GM18868 (cell line): ENCODE results near the gene IL17RB.
A peak's percentile ranks its signal among the peaks of the same experiment; 100 is the strongest.

ENCODE experiments used
- ATAC-seq: cut with Tn5 transposase; IDR thresholded peaks from one replicate; pipeline ENCODE4 v1.9.1; 2021; ENCODE audit warnings: mild to moderate bottlenecking, moderate library complexity; ENCODE audit not compliant: unreplicated experiment

IL17RB gene

DNA sequence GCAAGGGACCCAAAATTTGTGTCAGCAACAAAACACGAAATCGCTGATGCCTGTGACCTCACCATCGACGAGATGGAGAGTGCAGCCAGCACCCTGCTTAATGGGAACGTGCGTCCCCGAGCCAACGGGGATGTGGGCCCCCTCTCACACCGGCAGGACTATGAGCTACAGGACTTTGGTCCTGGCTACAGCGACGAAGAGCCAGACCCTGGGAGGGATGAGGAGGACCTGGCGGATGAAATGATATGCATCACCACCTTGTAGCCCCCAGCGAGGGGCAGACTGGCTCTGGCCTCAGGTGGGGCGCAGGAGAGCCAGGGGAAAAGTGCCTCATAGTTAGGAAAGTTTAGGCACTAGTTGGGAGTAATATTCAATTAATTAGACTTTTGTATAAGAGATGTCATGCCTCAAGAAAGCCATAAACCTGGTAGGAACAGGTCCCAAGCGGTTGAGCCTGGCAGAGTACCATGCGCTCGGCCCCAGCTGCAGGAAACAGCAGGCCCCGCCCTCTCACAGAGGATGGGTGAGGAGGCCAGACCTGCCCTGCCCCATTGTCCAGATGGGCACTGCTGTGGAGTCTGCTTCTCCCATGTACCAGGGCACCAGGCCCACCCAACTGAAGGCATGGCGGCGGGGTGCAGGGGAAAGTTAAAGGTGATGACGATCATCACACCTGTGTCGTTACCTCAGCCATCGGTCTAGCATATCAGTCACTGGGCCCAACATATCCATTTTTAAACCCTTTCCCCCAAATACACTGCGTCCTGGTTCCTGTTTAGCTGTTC lies 35.0 kb upstream of the IL17RB start:
- ATAC-seq, result no peak

DNA sequence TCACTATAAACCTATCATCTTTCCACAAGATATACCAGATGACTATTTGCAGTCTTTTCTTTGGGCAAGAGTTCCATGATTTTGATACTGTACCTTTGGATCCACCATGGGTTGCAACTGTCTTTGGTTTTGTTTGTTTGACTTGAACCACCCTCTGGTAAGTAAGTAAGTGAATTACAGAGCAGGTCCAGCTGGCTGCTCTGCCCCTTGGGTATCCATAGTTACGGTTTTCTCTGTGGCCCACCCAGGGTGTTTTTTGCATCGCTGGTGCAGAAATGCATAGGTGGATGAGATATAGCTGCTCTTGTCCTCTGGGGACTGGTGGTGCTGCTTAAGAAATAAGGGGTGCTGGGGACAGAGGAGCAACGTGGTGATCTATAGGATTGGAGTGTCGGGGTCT lies 33.9 kb upstream of the IL17RB start:
- no peak for ATAC-seq

DNA sequence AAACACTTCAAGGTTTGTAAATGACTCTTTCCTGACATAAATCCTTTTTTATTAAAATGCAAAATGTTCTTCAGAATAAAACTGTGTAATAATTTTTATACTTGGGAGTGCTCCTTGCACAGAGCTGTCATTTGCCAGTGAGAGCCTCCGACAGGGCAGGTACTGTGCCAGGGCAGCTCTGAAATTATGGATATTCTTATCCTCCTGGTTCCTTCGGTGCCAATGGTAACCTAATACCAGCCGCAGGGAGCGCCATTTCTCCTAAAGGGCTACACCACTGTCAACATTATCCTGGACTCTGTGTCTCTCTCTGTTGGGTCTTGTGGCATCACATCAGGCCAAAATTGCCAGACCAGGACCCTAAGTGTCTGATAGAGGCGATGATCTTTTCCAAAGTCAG lies 33.1 kb upstream of the IL17RB start:
- ATAC-seq, result no peak

DNA sequence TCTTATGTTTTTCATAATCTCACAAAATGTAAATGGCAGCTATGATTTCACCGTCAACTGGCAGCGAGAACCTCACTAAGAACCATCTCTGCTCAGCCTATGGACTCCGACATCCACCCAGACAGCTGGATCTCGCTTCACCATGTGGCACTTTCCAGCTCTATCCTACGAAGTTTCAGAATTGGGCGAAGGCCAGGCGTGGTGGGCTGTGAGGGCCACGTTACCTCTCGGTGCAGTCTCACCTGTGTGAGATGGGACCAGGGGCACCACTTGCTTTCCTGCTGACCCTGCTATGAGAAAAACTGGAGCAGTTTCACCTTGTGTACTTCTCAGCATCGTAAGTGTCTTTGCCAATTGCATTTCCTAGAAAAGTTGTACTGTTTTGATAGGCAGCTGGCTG lies 32.5 kb upstream of the IL17RB start:
- no peak for ATAC-seq

DNA sequence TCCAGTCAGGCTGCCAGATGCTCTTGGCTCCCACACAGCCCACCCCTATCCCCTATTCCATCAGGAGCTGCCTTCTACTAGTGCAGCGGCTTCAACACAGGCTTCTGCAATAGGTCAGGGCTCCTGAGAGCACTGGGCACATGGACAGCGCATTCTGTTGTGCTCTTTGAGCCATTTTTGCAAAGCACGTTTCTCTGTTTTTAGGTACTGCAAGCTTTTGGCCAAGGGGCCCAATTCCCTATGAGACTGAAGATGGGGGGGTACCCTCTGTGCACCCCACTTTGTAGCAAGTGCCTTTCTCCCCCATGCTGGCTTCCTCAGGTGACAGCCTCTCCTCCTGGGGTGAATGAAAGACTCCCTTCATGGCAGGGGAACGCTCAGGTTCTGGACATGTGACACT lies 31.3 kb upstream of the IL17RB start:
- ATAC-seq, result no peak

DNA sequence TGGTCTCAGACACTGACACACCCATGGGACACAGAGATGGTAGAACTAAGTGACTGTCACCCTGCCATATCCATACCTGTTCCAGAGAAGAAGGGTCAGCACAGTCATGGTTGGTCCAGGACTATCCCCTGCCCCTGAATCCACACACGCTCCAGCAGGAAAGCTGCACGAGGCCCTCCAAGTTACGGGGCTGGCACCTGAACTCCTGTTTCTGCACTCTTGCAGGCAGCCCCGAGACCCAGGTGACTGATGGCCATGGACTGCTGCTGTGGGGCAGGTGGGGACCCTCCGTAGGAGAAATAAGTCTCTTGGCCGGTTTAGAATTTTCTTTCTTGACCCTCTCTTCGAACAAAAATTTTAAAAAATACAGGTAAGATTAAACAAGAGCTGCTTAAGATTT lies 30.7 kb upstream of the IL17RB start:
- no peak for ATAC-seq

DNA sequence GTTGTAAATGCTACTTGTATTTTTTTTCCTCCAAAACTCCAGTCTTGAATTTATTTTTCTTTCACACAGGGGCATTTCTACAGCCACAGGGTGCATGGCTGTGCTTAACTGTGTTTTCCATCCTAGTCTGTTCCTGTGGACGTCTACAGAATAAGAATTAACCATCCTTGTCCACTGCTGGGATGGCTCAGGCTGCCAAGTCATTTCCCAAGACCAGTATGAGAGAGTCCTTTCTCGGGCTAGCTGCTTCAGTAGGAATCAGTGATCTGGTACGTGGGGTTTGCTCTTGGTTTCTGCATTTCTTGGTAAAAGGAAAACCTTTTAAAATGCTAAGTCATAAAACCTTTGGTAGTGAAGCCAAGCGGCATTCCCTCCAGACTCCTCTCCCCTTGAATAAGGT lies 29.9 kb upstream of the IL17RB start:
- no peak for ATAC-seq

DNA sequence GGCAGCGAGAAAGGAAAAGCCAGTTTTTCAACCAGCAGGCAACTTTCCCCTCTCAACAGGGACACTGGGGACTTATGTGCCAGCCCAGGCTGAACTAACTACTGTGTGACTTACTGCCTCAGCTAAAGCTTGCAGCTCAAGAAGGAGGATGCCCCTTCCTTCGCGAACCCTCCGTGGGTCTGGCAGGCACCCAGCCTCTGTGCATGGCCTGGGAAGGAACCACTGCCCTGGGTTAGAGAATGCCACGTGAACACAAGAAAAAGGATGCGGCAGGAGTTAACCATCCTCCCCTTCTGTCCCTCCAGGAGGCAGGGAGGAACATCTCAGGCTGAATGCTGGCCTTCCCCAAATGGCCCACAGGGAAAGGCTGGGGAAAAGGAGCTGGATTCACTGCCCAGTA lies 29.2 kb upstream of the IL17RB start:
- ATAC-seq, result no peak

DNA sequence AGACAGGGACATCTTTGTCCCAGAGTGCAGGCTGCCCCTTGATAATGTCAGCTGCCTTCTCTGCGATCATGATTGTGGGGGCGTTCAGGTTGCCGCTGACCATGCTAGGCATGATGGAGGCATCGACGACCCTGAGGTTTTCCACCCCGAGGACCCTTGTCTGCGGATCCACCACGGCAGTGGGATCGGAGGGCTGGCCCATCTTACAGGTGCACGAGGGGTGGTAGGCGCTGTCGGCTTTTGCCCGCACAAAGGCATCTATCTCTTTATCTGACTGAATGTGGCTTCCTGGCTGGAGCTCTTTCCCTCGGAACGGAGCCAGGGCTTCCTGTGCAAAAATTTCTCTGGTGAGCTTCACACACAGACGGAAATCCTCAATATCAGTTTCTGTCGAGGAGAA lies 28.6 kb upstream of the IL17RB start:
- ATAC-seq, result no peak

DNA sequence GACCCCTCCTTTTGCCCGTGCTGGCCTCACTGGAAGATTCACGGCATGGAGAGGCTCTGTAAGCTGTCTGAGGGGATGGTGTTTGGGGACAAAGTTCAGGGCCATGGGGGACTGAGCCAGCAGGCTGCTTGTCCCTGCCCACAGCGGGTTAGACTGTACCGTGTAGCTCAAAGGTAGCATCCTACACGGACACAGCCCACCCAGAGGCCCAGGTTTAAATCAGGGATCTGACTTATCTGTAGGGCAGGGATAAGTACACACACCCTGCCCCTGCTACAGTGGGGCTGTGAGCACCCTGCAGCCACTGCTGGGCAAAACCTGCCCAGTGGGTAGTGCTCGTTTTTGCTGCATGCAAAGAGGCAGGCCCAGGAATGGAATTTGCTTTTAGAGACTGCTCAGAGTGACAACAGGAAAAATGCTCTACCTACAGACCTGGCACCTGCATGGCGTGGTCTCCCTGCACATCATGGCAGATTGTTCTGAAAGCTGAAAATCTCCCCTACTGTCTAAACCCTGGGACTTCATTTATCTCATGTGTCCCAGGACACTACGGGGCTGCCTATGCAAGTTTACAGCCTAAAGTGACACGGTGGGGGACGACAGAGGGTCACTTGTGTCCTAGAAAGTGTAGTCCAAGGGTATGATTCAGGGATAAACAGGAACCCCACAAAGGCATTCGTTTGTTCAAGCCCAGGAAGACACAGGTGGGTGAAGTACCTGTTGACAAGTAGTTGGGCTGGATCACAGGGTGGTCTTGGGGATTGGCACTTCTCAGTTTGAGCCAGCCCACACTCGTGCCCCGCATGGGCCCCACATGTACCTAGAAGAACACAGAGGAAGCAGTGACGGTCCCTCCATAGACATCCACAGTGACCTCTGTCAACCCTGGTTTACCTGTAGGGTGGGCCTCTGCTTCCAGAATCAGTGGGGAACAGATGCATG lies 27.9 kb upstream of the IL17RB start:
- ATAC-seq, result no peak

DNA sequence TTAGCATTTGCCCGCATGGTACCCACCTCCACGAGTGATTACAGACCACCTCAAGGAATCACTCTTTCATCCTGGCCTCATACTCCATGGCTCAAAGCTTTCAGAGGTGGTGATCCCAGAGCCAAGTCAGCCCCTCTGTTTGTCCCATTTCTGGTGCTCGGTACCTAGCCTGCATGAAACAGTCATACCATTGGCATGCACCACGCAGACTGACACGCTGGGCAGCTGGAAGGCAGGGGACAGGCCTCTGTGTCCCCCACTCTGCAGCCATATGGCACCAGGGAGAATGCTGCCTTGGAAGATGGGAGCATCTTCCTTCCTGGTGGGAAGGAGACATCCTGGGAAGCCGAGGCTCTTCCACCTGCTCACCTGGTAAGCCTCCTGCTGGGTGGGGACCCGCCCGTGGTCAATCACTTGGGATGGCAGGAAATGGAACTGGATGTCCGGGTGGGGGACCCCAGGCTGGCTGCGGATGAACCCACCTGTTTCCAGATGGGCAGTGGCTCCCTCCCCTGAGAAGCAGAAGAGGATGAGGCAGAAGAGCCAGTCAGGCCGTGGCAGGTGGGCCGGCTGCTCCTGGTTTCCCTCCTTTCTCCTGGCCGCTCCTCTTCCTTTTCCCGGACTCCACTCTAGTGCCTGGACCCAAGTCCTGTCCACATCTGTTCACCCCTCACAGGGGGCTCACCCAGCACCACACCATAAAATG lies 27.1 kb upstream of the IL17RB start:
- ATAC-seq, result no peak

DNA sequence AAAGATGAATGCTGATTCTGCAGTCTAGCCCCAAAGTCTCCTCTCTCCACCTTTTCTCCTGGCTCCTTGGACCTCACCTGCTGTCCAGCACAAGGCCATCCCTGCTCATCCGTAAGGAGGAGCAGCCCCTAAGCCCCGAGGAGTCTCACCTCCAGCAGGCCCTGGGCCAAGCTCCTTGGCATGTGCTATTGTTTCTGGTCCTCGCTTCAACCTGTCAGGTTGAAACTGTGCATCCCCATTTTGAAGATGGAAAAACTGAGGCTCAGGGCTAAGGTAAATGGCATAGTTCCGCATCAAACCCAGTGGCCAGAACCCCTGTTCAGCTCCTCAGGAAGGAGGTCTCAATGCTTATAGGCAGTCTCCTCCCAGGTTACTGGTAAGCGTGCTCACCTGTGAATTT lies 26.3 kb upstream of the IL17RB start:
- no peak for ATAC-seq

DNA sequence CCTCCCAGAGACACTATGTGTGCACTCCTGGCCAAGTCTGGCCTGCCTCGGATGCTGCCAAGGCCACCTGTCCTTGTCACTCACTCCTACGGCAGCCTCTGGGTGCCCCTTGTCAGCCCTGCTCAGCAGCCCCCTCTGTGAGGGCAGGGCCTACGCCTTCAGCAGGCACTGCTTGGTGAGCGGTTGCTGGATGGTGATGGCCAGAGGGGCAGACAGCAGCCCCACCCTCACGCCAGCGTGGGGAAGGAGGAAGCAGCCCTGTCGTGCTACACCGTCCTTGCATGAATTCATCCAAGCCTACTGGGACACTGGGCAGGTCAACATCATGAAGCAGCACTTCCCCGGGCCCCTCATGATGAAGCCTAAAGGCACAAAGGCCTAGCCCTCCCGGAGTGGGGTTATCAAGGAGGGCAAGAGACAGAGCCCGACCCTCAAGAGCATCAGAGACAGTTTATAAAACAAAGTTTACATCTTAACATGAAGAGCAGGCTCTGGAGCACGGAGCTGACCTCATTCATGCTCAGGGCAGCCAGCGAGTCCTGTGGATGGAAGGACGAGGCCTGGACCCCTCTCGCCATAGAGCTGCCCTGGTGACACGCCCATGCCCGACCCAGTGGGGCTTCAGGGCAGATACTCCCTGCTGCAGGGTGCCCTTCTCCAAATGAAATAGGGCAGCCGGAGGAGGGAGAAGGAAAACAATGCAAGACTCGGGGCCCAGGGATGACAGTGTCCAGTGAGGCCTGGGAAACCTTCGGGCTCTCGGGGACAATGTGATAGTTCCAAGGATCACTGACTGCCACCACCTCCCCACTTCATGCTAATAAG lies 25.4 kb upstream of the IL17RB start:
- ATAC-seq, result no peak

DNA sequence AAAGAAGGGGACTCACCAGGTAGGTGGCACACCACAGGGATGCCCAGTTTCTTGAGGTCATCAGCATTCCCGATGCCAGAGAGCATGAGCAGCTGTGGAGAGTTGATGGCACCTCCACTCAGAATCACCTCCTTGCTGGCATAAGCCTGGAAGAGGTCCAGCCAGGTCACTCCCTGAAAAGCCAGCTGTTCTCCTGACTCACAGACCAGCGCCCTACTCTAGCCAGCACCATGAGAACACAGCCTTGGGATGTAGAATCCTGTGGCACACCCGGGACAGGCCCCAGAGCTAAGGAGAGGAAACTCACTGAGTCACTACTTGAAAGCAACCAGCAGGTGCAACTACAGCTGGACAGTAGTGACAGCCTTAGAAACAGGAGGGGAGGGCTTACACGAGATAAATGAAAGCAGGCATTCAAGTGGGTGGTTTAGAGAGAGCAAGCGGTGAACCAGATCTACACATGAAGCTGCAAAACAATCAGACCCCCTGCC lies 24.7 kb upstream of the IL17RB start:
- no peak for ATAC-seq

DNA sequence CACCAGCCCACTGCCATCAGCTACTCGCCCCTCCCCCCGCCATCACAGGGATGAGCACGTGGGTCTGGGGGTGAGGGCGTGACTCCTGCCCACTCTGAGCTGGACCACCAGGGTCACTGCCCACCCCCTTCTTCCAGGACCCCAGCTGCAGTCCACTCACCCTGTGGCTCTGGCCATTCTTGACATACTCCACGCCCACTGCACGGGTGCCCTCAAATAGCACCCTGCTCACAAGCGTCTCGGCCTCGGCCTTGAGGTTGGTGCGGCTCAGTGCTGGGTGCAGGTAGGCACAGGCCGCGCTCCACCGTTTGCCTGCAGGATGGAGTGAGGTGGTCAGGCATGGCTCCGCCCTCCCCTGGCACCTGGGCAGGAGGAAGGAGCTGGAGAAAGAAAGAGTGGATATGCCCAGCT lies 24.0 kb upstream of the IL17RB start:
- no peak for ATAC-seq

DNA sequence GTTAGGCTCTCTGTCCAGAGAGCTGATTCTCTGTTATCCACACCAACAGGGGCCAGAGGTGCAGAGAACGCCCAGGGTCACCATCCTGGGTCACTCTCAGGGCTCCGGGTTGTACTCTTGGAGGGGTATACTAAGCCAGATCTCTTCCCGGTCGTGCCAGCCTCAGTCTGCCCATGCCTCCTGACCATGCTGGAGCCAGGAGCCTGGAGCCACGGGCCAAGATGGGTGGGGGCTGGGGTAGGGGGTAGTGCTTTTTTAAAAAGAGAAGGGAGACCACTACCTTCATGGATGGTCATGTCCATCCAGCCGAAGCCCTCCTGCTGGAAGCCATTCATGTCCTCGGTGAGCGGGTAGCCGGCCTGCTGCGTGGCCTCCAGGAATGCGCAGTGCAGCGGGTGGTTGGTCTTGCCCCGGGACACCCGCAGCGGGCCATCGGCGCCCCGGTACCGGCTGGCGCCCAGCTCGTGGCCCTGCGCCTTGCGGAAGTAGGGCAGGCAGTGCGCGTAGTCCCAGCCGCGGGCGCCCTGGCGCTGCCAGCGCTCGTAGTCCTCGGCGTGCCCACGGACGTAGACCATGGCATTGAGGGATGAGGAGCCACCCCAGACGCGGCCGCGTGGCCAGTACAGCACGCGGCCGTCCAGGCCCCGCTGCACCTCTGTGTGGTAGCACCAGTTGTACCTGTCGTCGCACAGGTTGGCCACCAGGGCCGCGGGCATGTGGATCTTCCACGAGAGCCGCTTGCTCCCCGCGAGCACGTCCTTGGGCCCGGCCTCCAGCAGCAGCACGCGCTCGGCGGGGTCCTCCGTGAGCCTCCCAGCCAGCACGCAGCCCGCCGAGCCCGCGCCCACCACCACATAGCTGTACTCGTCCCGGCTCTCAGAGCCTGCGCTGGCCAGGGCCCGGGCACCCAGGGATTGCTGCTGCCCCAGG lies 23.1 kb upstream of the IL17RB start:
- no peak for ATAC-seq

DNA sequence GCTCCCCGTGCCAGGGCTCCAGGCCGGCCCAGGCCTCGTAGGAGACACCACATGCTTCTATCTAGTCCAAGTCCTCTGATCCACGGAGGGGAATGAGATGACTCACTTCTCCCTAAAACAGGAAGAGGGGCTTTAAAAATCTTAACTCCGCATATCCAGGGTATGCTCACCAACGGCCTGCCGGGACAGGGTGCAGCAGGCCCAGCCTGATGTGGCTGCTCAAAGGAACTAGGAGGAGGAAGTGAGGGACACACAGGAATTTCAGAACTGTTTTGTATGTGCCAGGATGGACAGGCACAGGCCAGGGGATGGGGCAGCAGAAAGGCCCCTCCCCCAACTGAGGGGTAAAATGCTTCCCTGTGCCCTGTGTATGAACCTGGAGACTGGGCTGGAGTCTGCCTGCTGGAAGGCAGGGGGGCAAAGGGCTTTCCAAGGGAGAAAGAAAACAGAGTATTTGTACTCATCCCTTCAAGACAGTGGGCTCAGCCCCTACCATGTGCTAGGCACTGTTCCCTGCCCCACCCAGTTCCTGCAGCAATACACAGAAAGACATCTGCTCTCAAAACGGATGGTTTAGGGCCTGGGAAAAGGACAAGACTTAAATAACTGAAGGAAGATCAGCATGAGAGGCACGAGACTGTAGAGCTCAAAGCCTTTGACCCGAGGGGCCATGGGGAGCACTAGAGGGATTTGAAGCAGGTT lies 22.3 kb upstream of the IL17RB start:
- ATAC-seq, result no peak

DNA sequence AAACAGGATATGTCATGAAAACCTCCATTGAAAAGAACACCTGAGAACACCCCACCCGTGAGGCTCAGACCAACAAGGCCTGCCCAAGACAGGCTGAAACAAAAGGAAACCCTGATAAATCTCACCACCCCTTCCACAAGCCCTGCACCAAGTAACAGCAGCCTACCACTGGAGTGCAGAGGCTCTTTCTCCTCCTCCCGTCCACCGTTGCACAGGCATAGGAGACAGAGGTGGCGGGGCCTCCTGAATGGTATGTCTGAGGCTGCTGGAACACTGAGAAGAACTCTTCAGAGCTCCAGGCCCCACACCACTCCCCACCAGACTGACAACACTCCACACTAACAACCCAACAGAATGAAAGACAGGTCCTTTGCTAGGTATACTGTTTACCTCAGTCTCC lies 21.6 kb upstream of the IL17RB start:
- ATAC-seq, result no peak

DNA sequence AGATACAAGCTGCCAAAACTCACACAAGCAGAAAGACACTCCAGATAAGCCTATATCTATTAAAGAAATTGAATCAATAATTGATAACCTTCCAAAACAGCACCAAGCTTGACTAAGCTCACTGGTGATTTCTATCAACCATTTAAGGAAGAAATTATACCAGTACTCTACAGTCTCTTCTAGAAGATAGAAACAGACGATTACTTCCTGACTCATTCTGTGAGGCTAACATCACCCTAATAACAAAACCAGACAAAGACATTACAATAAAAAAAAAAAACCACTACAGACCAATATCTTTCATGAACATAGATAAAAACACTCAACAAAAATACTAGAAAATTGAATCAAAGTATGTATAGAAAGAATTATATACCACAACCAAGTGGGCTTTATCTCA lies 20.3 kb upstream of the IL17RB start:
- peak; percentile 59 for ATAC-seq
